HEK293T (cell line): ENCODE data around the gene SLC4A8.

ENCODE experiments used
- ARNT ChIP-seq: fragments of 450-650 bp; IDR thresholded peaks from 2 replicates; pipeline ENCODE4 v1.6.1; 2017; ENCODE audit warnings: mild to moderate bottlenecking
- BHLHE40 ChIP-seq: fragments of 450-650 bp; IDR thresholded peaks from 2 replicates; pipeline ENCODE4 v1.6.1; 2016; ENCODE audit warnings: mild to moderate bottlenecking, moderate library complexity, borderline replicate concordance
- ELF4 ChIP-seq: fragments of 450-650 bp; IDR thresholded peaks from 2 replicates; pipeline ENCODE4 v1.6.1; 2017; ENCODE audit warnings: antibody characterized with exemption
- FOXA1 ChIP-seq: fragments of 450-650 bp; IDR thresholded peaks from 2 replicates; pipeline ENCODE4 v1.6.1; 2016; ENCODE audit warnings: mild to moderate bottlenecking
- FOXK2 ChIP-seq: fragments of 450-650 bp; IDR thresholded peaks from 2 replicates; pipeline ENCODE4 v1.6.1; 2016; ENCODE audit warnings: mild to moderate bottlenecking
- FOXM1 ChIP-seq: fragments of 450-650 bp; IDR thresholded peaks from 2 replicates; pipeline ENCODE4 v1.6.1; 2017; ENCODE audit warnings: mild to moderate bottlenecking, borderline replicate concordance
- HDGF ChIP-seq: fragments of 450-650 bp; IDR thresholded peaks from 2 replicates; pipeline ENCODE4 v1.6.1; 2017; ENCODE audit warnings: antibody characterized with exemption, borderline replicate concordance
- LEF1 ChIP-seq: fragments of 450-650 bp; IDR thresholded peaks from 2 replicates; pipeline ENCODE4 v1.6.1; 2017; ENCODE audit warnings: mild to moderate bottlenecking, borderline replicate concordance
- NFRKB ChIP-seq: fragments of 450-650 bp; IDR thresholded peaks from 2 replicates; pipeline ENCODE4 v1.6.1; 2016; ENCODE audit warnings: mild to moderate bottlenecking, moderate library complexity
- SP1 ChIP-seq: fragments of 450-650 bp; IDR thresholded peaks from 2 replicates; pipeline ENCODE4 v1.6.1; 2017
- SUZ12 ChIP-seq: fragments of 450-650 bp; IDR thresholded peaks from 2 replicates; pipeline ENCODE4 v1.6.1; 2016; ENCODE audit warnings: mild to moderate bottlenecking
- TARDBP ChIP-seq: fragments of 450-650 bp; IDR thresholded peaks from 2 replicates; pipeline ENCODE4 v1.6.1; 2016
- ZNF384 ChIP-seq: fragments of 450-650 bp; IDR thresholded peaks from 2 replicates; pipeline ENCODE4 v1.6.1; 2016
- TF ChIP-seq, protein P1 (sequence below): fragments of 450-650 bp; IDR thresholded peaks from 2 replicates; pipeline ENCODE4 v1.6.1; 2016

DNA sequence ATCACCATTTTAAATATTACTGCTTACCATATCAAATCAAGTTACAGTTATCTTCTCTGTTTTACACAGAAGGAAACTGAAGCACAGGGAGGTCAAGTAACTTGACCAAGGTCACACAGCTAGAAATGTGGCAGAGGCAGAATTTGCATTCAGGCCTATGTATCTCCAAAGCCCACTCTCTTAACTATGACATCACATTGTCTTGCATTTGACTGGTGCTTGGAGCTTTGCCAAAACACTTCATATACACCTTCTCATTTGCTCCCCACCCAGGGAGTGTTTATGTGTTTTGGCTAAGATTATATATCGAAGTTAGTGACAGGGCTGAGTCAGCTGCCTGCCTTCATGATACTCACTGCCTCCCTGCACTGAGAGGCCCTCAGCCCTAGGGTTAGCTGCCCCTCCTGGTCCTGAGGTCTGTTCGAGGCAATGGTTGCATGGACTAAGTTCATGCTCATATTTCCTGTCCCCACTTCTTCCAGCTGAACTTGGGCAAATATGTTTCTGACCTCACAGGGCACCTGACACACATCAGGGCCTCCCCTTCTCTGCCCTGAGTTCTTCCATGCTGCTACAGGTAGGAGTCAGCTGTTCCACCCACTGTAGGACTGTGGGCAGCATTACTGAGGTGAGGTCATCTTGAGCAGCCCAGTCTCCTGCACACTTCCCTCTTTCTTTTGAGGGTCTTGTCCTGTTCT, 35.2 kb upstream of the SLC4A8 start:
- TF ChIP-seq ARNT (no peak), FOXM1 (no peak), HDGF (no peak), FOXA1 (no peak), ZNF384 (no peak), BHLHE40 (no peak), SP1 (no peak), LEF1 (no peak), ELF4 (no peak), FOXK2 (no peak), SUZ12 (no peak), TARDBP (no peak), NFRKB (no peak)
- TF ChIP-seq, protein P1, sequence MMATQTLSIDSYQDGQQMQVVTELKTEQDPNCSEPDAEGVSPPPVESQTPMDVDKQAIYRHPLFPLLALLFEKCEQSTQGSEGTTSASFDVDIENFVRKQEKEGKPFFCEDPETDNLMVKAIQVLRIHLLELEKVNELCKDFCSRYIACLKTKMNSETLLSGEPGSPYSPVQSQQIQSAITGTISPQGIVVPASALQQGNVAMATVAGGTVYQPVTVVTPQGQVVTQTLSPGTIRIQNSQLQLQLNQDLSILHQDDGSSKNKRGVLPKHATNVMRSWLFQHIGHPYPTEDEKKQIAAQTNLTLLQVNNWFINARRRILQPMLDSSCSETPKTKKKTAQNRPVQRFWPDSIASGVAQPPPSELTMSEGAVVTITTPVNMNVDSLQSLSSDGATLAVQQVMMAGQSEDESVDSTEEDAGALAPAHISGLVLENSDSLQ: peak; percentile 83
